Measurements from ENCODE around the gene SLC29A1.

The SLC29A1 gene

DNA sequence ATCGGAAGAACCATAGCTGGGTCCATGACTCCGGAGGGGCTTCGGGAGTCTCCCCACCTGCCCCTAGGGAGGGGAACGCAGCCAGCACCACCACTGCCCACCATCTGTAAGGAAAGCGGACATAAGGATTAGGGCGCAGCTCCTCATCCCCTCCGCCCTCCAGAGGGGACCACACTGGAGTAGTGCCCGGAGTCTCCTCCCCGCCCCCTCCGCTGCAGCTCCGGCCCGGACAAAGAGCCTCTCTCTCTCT lies 33.3 kb downstream of the SLC29A1 start:
- DNase-seq = no peak

DNA sequence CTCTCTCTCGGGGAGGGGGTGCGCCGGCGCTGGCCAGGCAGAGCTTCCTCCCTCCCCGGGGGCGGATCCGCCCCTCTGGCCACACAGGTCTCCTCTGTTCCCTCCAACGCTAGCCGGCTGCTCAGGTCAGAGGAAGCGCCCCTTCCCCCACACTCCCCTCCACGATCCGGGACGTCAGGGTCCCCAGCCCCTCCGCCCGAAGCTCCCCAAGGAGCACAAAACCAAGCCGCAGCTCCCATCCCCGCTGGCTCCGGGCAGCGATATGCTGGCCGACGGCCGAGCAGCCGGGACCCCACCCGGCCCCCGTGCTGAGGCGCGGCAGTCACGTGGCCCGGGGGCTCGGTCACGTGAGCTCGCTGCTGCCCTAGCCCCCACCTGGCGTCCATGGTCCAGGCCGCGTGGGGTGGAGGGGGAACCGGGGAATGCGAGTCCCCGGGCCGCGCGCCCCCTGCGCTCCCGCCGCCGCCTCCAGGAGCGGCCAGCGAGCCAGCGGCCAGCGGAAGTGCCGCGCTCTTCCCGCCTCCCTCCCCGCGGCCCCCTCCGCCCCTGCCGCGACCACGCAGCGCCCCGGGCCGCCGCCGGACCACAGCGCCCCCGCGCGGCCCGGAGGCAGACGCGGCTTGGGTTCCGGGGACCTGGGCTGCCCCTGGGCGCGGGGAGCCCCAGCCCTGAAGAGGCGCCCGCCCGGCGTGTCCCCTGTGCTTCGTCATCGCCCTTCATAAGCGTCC lies 33.8 kb downstream of the SLC29A1 start, which contains the start of gene SLC35B2:
TSS of gene SLC35B2 (minus strand) at position 504 of the 728 bp plus-strand sequence. CDS start at position 386, 118 bp downstream.
- DNase-seq = peak; percentile 78

- no peak for DNase-seq
These were observed 34.4 kb downstream of the SLC29A1 start for GRCh38 chr6:44257753-44258324.

GRCh38 chr6:44258325-44258863 lies 35.0 kb downstream of the SLC29A1 start:
- no peak for DNase-seq

DNA sequence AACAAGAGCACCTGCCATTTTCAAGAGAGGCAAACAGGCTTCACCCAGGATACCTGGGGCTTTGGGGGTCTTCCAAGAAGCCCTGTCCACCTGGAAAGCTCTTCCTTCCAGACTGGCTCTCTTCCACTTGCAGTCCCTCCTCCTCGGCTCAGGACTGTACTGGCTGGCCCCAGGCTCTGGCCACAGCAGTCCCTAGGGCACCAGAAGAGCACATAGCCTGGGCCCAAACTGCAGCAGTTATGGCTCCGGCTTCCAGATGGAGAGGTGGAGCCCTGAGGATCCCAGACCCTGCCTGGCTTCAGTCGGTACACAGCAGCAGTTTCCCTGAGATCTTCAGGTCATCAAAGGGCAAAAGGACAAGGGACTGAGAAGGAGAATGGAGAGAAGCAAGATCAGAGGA lies 35.5 kb downstream of the SLC29A1 start:
- DNase-seq = no peak

DNA sequence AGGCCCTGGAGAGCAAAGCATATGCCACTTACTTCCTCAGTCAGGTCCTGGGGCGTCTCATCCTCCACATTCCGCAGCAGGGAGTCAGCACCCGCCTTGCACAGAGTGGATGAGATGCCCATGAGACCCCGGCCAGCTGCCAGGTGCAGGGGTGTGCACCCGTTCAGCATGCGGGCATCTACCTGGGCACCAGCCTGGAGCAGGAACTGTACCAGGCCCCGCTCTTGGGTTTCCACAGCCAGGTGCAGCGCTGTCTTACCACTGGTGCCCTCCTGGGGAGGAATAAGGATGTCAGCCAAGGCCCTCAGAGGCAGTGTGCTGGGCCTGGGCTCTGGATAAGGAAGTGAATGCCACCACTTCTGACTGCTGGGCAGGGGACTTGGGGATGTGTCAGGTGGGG lies 36.6 kb downstream of the SLC29A1 start:
- DNase-seq = no peak

GRCh38 chr6:44260451-44261297 lies 37.3 kb downstream of the SLC29A1 start:
- DNase-seq = no peak

GRCh38 chr6:44261581-44261980 lies 38.2 kb downstream of the SLC29A1 start:
- DNase-seq = no peak

- no peak for DNase-seq
These were observed 39.3 kb downstream of the SLC29A1 start for GRCh38 chr6:44262467-44263353.

DNA sequence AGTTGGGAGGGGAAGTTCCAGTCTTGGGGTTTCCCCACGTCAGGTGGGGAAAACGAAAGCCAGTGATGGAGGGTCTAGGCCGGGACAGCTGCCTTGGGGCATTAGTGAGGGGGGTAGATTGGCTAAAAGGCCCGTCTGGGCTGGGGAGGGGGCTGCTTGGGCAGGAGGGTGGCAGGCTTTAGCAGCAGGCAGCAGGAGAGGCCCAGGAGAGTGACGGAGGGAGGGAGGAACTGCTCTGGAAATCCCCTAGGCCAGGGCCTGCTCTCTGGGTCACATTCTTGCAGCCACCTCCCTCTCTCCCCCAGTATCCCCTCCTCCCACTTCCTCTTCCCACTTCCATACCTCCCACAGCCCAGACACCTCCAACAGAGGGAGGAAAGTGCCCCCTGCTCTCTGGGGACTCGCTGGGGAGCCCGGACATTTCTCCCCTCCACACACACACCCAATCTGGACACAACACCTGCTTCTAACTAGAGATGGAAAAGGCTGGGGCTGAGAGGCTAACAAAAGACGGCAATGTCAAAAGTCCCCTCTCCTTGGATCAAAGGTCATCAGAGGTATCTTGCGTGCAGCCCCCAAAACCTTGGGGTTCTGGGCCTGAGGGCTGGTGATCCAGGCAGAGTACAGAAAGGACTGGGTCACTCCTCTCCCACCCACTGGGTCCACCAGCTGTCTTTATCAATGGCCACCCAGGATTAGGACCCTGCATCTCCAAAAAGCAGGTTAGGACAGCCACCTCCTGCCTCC lies 40.1 kb downstream of the SLC29A1 start:
- no peak for DNase-seq

- DNase-seq = no peak
These were observed 41.0 kb downstream of the SLC29A1 start for GRCh38 chr6:44264154-44265006.

DNA sequence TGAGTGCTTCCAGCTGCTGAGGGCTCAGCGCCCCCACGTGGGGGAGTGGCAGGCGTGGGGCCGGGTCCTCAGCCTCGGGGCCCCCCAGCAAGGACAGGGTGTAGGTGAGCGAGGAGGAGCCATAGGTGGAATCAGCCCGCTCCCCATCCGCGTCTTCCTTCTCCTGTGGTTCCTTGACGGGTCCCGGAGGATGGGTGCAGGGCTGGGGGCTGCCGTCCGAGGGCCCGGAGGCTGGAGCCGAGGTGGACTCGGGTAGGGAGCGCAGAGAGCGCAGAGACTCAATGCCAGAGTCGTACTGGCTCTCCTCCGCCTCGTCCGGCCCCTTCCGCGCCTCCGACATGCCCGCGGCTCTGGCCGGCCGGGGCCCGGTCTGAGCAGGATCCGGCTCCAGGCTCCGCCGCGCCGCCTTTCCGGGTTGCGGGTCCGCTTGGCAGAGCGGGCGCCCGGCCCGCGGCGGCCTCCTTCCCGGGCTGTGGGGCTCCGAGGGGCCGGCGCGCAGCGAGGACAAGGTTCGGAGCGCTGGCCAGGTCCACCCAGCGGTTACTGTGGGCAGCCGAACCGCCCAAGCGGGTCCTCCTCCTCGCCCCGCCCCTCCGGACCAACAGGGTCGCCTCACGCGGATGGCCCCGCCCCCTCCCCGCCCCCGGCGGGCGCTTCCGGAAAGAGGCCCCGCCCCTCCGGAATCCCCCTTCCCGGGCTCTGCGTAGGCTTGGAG lies 41.8 kb downstream of the SLC29A1 start, which contains the start of gene NFKBIE:
TSS of gene NFKBIE (minus strand) at position 545 of the 715 bp plus-strand sequence. CDS start at position 340, 205 bp downstream.
- peak; percentile 80 for DNase-seq

DNA sequence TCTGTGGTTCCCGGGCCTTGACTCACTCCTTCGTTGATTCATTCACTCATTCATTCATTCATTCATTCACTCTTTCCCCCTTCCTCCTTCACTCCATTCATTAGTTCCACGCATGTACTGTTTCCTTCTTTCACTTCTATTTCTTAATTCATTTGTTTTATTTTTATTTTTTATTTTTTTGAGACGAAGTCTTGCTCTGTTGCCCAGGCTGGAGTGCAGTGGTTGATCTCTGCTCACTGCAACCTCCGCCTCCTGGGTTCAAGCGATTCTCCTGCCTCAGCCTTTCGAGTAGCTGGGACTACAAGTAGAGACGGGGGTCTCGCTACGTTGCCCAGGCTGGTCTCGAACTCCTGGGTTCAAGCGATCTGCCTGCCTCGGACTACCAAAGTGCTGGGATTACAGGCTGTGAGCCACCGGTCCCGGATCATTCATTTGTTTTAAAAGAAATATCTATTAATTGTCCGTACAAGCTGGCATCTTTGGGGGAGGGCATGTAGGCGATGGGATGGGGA lies 42.4 kb downstream of the SLC29A1 start:
- no peak for DNase-seq

GRCh38 chr6:44266347-44266746 lies 43.0 kb downstream of the SLC29A1 start:
- no peak for DNase-seq

DNA sequence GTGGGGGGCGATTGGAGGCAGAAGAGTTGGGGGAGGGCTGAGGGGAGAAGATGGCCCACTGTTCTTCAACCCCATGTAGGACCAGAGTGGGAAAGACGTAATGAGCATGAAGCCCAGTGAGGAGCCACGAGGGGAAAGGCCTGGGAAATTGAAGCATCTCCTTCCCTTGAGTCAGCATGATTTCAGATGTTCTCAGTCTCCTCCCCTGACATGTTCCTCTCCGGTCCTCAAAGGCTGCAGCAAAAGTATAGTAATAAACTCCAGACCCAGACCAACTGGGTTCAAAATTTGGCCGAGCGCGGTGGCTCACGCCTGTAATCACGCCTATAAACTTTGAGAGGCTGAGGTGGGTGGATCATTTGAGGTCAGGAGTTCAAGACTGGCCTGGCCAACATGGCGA lies 43.9 kb downstream of the SLC29A1 start:
- DNase-seq = no peak

DNA sequence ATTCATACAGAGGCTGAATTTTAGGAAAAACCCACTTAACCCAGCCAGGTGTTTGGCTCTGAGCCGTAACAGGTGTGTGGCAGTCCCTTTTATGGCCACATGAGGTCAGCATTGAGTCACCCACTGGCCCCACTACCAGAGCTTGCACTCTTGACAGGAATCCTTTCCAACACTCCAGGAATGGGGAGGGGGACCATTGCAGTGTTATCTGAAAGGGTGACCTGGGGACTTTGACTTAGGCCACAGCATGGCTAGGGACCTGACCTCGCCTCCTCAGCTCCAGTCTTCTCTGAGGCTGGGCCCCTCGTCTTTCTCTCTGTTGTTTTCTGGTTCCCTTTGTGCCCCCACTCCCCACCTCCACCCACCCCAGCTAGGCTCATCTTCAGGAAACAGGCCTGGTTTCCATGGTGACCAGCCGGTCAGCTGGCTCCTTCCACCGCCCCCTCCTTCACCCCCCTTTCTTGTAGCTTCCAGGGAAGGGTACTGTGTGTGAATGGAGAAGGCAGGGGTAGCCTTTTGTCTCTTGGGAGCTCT lies 44.8 kb downstream of the SLC29A1 start:
- DNase-seq = peak; percentile 83

GRCh38 chr6:44269178-44269920 lies 46.0 kb downstream of the SLC29A1 start:
- no peak for DNase-seq

GRCh38 chr6:44269921-44270525 lies 46.6 kb downstream of the SLC29A1 start, which contains the start of gene TMEM151B:
Gene TMEM151B (plus strand): TSS chr6:44270450. CDS start chr6:44270743, 293 bp downstream.
- DNase-seq = peak; percentile 16

All from NCI-H1105 treated with DMSO at 0.1 percent for 48 hours (cell line).